ENCODE measurements around the gene CORO2A.
"Not testable (repeated sequence)": the region's sequence is repeated elsewhere in the genome, so short reads cannot be mapped to it uniquely, and the experiment has no call there.

The CORO2A gene

DNA sequence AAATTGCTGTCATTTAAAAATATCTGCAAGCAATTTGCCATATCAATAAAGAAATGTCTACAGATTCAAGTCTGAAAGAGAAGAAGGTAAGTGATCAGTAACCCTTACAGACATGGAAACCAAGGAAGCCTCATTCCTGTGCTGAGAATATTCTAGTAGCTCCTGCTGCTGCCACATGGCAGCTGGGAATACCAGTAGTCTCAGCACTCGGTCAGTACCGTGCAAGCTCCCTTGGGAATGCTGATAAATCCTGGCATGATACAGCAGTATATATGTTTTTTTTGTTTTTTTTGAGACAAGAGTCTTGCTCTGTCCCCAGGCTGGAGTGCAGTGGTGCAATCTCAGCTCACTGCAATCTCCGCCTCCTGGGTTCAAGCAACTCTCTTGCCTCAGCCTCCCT is 108.0 kb downstream of the CORO2A start:
- Histone ChIP-seq H3K27me3 (ENCODE audit: control insufficient read depth, insufficient read depth, low read length) (no peaks in the 10 kb centered on the region), H3K27ac (ENCODE audit: low read depth, low read length) (no peak overlapping the region), H3K9ac (ENCODE audit: low read depth, low read length) (no peak overlapping the region), H3K36me3 (ENCODE audit: control insufficient read depth, insufficient read depth, low read length) (peaks cover 45% of the 10 kb centered on the region), H3K9me3 (ENCODE audit: control insufficient read depth, insufficient read depth, low read length) (no peaks in the 10 kb centered on the region), H3K4me1 (ENCODE audit: control insufficient read depth, insufficient read depth, low read length) (peaks cover 21% of the 10 kb centered on the region), H3K4me3 (ENCODE audit: low read depth, low read length) (no peak overlapping the region)

DNA sequence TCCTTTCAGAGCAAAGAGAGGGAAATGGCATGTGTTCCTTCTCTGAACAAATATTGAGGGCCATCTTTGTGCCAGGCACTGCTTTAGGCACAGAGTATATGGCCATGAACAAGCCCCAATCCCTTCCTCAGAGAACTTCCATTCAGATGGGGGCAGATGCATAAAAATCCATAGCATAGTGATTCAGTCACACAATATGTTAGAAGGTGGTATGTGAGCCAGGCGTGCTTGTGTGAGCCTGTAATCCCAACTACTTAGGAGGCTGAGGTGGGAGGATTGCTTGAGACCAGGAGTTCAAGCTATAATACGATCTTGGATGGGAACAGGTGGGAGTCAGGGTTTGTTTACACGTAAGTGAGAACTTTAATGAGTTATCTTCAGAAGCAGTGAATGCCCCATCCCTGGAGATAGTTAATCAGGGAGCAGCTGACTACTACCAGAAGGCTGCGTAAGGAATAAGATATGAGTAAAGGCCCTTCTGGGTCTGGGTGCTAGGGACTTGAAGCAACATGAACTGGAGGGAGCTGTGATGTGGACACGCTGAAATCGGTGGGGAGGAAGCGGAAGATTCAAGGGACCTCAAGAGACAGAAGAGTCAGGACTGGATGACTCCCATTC is 108.8 kb downstream of the CORO2A start:
- H3K36me3 ChIP-seq (ENCODE audit: control insufficient read depth, insufficient read depth, low read length): peaks cover 45% of the 10 kb centered on the region
- H3K27me3 ChIP-seq (ENCODE audit: control insufficient read depth, insufficient read depth, low read length): no peaks in the 10 kb centered on the region
- peaks cover 19% of the 10 kb centered on the region for H3K4me1 ChIP-seq (ENCODE audit: control insufficient read depth, insufficient read depth, low read length)
- no peak overlapping the region for H3K27ac ChIP-seq (ENCODE audit: low read depth, low read length)
- no peak overlapping the region for H3K4me3 ChIP-seq (ENCODE audit: low read depth, low read length)
- no peaks in the 10 kb centered on the region for H3K9me3 ChIP-seq (ENCODE audit: control insufficient read depth, insufficient read depth, low read length)
- H3K9ac ChIP-seq (ENCODE audit: low read depth, low read length): no peak overlapping the region

DNA sequence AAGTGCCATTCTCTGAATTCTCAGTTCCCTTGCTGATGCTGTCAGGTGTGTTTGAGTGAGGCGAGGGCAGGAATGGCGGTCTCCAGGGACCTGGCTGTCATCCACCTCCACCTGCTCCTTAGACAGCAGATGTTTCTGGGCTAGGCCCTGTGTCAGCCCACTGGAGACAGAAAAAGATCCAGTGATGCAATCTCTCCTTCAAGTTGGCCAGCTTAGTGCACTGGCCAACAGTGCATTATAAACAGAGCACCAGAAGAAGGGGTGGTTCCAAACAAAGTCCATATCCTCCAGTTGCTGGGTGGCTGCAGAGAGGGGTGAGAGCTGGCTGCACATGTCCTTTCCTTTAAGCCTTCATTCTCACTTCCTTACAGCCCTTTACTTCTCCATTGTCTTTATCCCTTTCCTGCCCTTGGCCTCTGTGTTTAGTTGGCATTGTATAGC is 109.4 kb downstream of the CORO2A start:
- Histone ChIP-seq H3K4me3 (ENCODE audit: low read depth, low read length) (no peak overlapping the region), H3K9me3 (ENCODE audit: control insufficient read depth, insufficient read depth, low read length) (no peaks in the 10 kb centered on the region), H3K27me3 (ENCODE audit: control insufficient read depth, insufficient read depth, low read length) (no peaks in the 10 kb centered on the region), H3K27ac (ENCODE audit: low read depth, low read length) (no peak overlapping the region), H3K36me3 (ENCODE audit: control insufficient read depth, insufficient read depth, low read length) (peaks cover 48% of the 10 kb centered on the region), H3K4me1 (ENCODE audit: control insufficient read depth, insufficient read depth, low read length) (peaks cover 19% of the 10 kb centered on the region), H3K9ac (ENCODE audit: low read depth, low read length) (no peak overlapping the region)

DNA sequence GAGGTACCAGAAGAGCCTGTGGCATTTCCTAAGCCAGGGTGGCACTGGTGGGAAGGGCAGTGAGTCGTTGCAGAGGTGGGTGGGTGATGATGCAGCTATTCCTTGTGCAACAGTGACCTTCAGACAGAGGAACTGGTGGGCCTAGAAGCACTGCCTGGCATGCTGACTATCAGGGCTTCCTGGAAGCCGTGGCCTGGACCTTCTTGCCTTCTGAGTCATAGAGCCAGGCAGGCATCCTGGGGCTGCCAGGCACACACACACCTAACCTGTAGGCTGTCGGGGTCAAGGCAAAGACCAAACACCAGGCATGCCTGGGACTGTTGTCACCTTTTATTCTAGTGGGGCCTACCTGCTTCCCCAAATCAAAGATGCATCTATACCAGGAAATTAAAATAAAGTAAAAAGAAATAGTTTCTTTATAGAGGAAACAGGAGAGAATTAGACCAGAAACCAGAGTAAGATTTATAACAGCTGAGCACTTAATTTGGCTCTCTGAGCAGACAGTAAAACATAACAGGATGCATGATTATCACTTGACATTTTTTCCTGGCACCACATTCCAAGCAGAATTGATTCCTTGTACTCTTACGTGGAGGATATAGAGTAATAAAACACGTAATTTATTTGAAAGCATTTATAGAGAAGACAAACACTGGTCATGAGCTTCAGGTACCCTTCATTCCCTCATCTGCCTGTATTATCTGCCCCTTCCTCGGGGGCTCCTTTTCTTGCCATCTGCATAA is 110.8 kb downstream of the CORO2A start:
- Histone ChIP-seq H3K4me3 (ENCODE audit: low read depth, low read length) (no peak overlapping the region), H3K27ac (ENCODE audit: low read depth, low read length) (no peak overlapping the region), H3K36me3 (ENCODE audit: control insufficient read depth, insufficient read depth, low read length) (peaks cover 53% of the 10 kb centered on the region), H3K4me1 (ENCODE audit: control insufficient read depth, insufficient read depth, low read length) (peaks cover 12% of the 10 kb centered on the region), H3K9ac (ENCODE audit: low read depth, low read length) (no peak overlapping the region), H3K9me3 (ENCODE audit: control insufficient read depth, insufficient read depth, low read length) (no peaks in the 10 kb centered on the region), H3K27me3 (ENCODE audit: control insufficient read depth, insufficient read depth, low read length) (no peaks in the 10 kb centered on the region)

DNA sequence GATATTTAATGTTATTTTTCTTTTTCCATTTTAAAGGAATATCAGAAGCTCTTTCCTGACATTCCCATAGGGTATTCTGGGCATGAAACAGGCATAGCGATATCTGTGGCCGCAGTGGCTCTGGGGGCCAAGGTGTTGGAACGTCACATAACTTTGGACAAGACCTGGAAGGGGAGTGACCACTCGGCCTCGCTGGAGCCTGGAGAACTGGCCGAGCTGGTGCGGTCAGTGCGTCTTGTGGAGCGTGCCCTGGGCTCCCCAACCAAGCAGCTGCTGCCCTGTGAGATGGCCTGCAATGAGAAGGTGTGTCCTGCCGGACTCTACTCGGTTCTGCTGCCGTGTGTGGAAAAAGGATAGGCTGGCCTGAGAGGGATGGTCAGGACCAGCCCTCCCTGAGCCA is 111.7 kb downstream of the CORO2A start:
- H3K4me1 ChIP-seq (ENCODE audit: control insufficient read depth, insufficient read depth, low read length): peaks cover 10% of the 10 kb centered on the region
- H3K9me3 ChIP-seq (ENCODE audit: control insufficient read depth, insufficient read depth, low read length): no peaks in the 10 kb centered on the region
- no peak overlapping the region for H3K4me3 ChIP-seq (ENCODE audit: low read depth, low read length)
- peaks cover 53% of the 10 kb centered on the region for H3K36me3 ChIP-seq (ENCODE audit: control insufficient read depth, insufficient read depth, low read length)
- H3K9ac ChIP-seq (ENCODE audit: low read depth, low read length): no peak overlapping the region
- H3K27me3 ChIP-seq (ENCODE audit: control insufficient read depth, insufficient read depth, low read length): no peaks in the 10 kb centered on the region
- H3K27ac ChIP-seq (ENCODE audit: low read depth, low read length): no peak overlapping the region

DNA sequence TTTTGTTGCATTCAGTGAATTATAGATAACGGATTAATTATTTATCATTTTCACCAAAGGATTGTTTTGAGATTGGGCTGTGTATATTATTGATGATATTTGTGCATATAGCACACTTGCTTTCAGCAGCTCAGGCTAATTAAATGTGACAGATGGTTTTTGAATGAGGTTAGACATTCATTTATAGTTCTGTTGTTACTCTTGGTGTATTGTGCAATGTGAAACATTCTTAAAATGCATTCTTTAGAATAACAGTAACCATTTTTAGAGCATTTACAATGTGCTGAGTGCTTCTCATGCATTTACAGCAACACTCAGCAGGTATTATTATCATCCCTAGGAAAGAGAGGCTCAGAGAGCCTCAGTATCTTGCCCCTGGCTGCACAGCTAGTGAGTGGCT is 112.1 kb downstream of the CORO2A start:
- peaks cover 12% of the 10 kb centered on the region for H3K4me1 ChIP-seq (ENCODE audit: control insufficient read depth, insufficient read depth, low read length)
- no peak overlapping the region for H3K9ac ChIP-seq (ENCODE audit: low read depth, low read length)
- no peak overlapping the region for H3K4me3 ChIP-seq (ENCODE audit: low read depth, low read length)
- no peak overlapping the region for H3K27ac ChIP-seq (ENCODE audit: low read depth, low read length)
- peaks cover 53% of the 10 kb centered on the region for H3K36me3 ChIP-seq (ENCODE audit: control insufficient read depth, insufficient read depth, low read length)
- H3K9me3 ChIP-seq (ENCODE audit: control insufficient read depth, insufficient read depth, low read length): no peaks in the 10 kb centered on the region
- no peaks in the 10 kb centered on the region for H3K27me3 ChIP-seq (ENCODE audit: control insufficient read depth, insufficient read depth, low read length)

DNA sequence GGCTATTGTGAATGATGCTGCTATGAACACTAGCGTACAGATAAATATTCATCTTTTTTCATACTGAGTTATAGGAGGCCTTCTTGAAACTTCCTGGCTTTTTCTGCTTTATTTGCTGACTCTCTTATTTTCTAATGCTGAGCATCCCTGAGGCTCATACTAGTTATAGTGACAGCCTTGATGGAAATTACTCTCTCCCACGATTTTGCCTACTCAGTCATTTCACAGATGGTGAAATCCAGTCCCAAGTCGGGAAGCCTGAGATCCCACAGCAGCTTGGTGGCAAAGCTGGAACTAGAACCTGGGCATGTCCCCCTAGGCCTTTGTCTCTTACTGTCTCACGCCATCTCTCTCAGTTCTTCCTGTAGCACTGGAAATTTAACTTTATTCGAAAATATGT is 113.5 kb downstream of the CORO2A start:
- no peaks in the 10 kb centered on the region for H3K9me3 ChIP-seq (ENCODE audit: control insufficient read depth, insufficient read depth, low read length)
- H3K27me3 ChIP-seq (ENCODE audit: control insufficient read depth, insufficient read depth, low read length): no peaks in the 10 kb centered on the region
- H3K9ac ChIP-seq (ENCODE audit: low read depth, low read length): no peak overlapping the region
- H3K4me3 ChIP-seq (ENCODE audit: low read depth, low read length): no peak overlapping the region
- H3K27ac ChIP-seq (ENCODE audit: low read depth, low read length): no peak overlapping the region
- H3K4me1 ChIP-seq (ENCODE audit: control insufficient read depth, insufficient read depth, low read length): peaks cover 18% of the 10 kb centered on the region
- peaks cover 49% of the 10 kb centered on the region for H3K36me3 ChIP-seq (ENCODE audit: control insufficient read depth, insufficient read depth, low read length)

DNA sequence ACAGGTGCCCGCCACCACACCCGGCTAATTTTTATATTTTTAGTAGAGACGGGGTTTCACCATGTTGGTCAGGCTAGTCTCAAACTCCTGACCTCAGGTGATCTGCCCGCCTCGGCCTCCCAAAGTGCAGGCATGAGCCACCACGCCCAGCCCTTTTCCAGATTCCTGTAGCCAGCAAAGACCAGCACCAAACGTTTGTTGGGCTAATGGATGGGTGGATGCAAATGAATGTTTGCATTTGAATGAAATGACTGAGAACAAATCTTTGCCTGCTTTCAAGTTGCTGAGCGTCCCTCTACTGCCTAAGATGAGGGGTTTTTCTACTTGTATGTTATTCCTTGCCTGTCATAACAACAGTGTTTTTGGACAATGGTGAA is 115.9 kb downstream of the CORO2A start:
- not testable (repeated sequence) for H3K9ac ChIP-seq (ENCODE audit: low read depth, low read length); H3K4me3 ChIP-seq (ENCODE audit: low read depth, low read length); H3K27me3 ChIP-seq (ENCODE audit: control insufficient read depth, insufficient read depth, low read length); H3K9me3 ChIP-seq (ENCODE audit: control insufficient read depth, insufficient read depth, low read length)
- H3K36me3 ChIP-seq (ENCODE audit: control insufficient read depth, insufficient read depth, low read length): peaks cover 26% of the 10 kb centered on the region
- H3K27ac ChIP-seq (ENCODE audit: low read depth, low read length): peak overlapping the region; percentile 12
- peaks cover 18% of the 10 kb centered on the region for H3K4me1 ChIP-seq (ENCODE audit: control insufficient read depth, insufficient read depth, low read length)

DNA sequence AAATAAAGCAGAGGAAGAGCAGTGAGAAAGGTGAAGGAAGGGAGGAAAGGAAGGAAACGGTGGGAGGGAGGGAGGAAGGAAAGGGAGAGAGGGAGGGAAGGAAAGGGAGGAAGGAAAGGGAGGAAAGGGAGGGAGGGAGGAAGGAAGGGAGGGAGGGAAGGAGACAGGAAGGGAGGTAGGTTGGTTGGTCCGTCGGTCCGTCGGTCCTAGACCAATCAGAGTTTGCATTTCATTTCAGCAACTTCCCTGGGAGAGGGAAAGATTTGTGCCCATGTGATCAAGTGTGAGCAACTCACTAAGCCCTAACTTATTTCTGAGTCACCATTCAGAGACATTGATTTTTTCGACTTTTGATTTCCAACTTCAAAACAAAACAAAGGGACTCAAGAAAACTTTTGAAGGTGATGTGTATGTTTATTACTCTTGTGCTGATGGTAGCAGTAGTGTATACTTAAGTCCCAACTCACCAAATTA is 117.1 kb downstream of the CORO2A start:
- H3K27me3 ChIP-seq (ENCODE audit: control insufficient read depth, insufficient read depth, low read length): no peaks in the 10 kb centered on the region
- H3K36me3 ChIP-seq (ENCODE audit: control insufficient read depth, insufficient read depth, low read length): peaks cover 14% of the 10 kb centered on the region
- no peak overlapping the region for H3K27ac ChIP-seq (ENCODE audit: low read depth, low read length)
- no peak overlapping the region for H3K9ac ChIP-seq (ENCODE audit: low read depth, low read length)
- H3K4me1 ChIP-seq (ENCODE audit: control insufficient read depth, insufficient read depth, low read length): peaks cover 18% of the 10 kb centered on the region
- no peak overlapping the region for H3K4me3 ChIP-seq (ENCODE audit: low read depth, low read length)
- H3K9me3 ChIP-seq (ENCODE audit: control insufficient read depth, insufficient read depth, low read length): no peaks in the 10 kb centered on the region

DNA sequence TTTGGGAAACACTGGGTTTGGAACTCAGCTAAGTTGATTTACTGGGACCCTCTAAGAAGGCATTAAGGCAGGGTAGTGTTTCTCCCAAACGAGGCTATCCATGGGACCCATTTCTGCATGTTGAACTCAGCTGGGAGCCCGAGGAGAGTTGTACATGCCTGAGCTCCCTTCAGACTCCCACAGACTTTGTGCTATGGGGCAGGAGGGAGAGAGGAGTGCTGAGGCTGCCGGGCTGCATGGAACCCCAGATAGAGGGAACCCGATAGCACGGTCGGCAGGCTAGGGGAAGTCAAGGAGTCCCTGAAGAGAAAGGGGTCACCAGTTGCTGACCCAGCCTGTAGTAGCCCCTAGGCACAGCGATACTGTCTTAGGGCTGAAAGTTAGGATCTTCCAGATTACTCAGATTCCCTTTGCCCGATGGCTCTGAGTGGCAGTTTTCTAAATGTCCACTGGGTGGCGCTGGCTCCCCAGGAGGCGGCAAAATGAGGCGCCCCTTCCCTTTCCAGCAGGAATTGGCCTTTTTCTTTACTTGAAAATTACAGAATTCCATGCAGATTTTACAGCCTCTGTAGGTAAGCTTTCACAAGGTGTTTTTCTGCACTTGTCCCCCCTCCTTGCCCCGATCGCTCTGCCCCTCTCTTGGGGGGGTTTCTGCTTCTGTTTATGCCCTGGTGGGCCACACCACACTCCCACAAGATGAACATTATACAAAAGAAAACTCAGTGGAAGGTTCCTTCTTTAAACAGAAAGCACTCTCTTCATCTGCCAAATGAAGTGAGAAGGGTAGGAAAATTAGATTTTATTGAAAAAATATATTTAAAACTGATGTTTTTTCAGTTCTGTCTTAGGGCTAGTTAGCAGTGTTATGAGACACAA is 118.1 kb downstream of the CORO2A start:
- peaks cover 18% of the 10 kb centered on the region for H3K4me1 ChIP-seq (ENCODE audit: control insufficient read depth, insufficient read depth, low read length)

DNA sequence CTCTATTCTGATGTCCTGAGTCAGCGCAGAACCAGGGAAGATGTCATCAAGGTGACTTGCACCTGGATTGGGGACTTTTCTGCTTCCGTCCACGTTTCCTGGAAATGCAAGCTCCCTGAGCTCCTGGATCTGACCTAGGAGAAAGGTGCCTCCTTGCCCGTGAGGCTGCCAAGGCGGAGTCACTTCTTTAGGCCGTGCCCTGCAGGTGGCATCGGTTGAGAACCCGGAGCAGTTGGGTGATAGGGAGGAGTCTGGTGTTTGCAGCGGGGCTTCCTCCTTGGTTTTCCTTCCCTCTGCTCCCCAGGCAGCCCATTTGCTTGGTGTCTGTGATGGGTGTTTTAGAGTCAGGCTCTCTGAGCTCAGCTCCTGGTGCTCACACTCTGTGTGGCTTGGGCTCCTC is 120.7 kb downstream of the CORO2A start:
- Histone ChIP-seq H3K27me3 (ENCODE audit: control insufficient read depth, insufficient read depth, low read length) (no peaks in the 10 kb centered on the region), H3K4me3 (ENCODE audit: low read depth, low read length) (no peak overlapping the region), H3K27ac (ENCODE audit: low read depth, low read length) (no peak overlapping the region), H3K9me3 (ENCODE audit: control insufficient read depth, insufficient read depth, low read length) (no peaks in the 10 kb centered on the region), H3K9ac (ENCODE audit: low read depth, low read length) (no peak overlapping the region), H3K36me3 (ENCODE audit: control insufficient read depth, insufficient read depth, low read length) (0 out of 2 replicates have a peak, but pooled peaks cover 4% of the 10 kb centered on the region), H3K4me1 (ENCODE audit: control insufficient read depth, insufficient read depth, low read length) (peaks cover 17% of the 10 kb centered on the region)

More for the DNA sequence above, 118.1 kb downstream of the CORO2A start:
- Histone ChIP-seq H3K27ac (ENCODE audit: low read depth, low read length) (peak overlapping the region; percentile 55), H3K4me3 (ENCODE audit: low read depth, low read length) (no peak overlapping the region), H3K9ac (ENCODE audit: low read depth, low read length) (no peak overlapping the region), H3K9me3 (ENCODE audit: control insufficient read depth, insufficient read depth, low read length) (no peaks in the 10 kb centered on the region), H3K27me3 (ENCODE audit: control insufficient read depth, insufficient read depth, low read length) (no peaks in the 10 kb centered on the region), H3K36me3 (ENCODE audit: control insufficient read depth, insufficient read depth, low read length) (peaks cover 12% of the 10 kb centered on the region)
